H1 (cell line): ENCODE data around the gene RMRP. TPM values are rescaled to one million over a fixed set of nuclear protein-coding genes. Genes with fewer than 3 reads are reported as not detected.

ENCODE experiments used
- BRCA1 ChIP-seq: IDR thresholded peaks from 2 replicates; pipeline ENCODE4 v1.6.1; 2012; ENCODE audit warnings: low read depth, low read length, improper control_type of control experiment
- CEBPB ChIP-seq: IDR thresholded peaks from 2 replicates; pipeline ENCODE4 v1.6.1; 2012; ENCODE audit warnings: low read depth, low read length
- CHD7 ChIP-seq: fragments of 300-600 bp; sonication (generic); IDR thresholded peaks from 2 replicates; pipeline ENCODE4 v1.7.1; 2012; ENCODE audit warnings: low read length, moderate library complexity, mild to moderate bottlenecking, inconsistent platforms; ENCODE audit not compliant: insufficient replicate concordance
- GTF2F1 ChIP-seq: IDR thresholded peaks from 2 replicates; pipeline ENCODE4 v1.6.1; 2012; ENCODE audit warnings: low read depth, low read length, improper control_type of control experiment, borderline replicate concordance
- KDM4A ChIP-seq: IDR thresholded peaks from one replicate; pipeline ENCODE4 v1.7.1; 2012; ENCODE audit warnings: low read depth, mild to moderate bottlenecking, moderate library complexity, low read length, inconsistent platforms; ENCODE audit not compliant: severe bottlenecking
- POLR2AphosphoS5 ChIP-seq: IDR thresholded peaks from 2 replicates; pipeline ENCODE4 v1.6.1; 2011; ENCODE audit warnings: low read depth, low read length
- RNF2 ChIP-seq: fragments of 200-900, 300-1000 bp; sonication (generic); IDR thresholded peaks from 2 replicates; pipeline ENCODE4 v1.7.1; 2016; ENCODE audit warnings: borderline replicate concordance, low read depth, mild to moderate bottlenecking, antibody characterized with exemption, low read length; ENCODE audit not compliant: poor library complexity, severe bottlenecking; ENCODE audit errors: missing control alignments
- SP2 ChIP-seq: IDR thresholded peaks from 2 replicates; pipeline ENCODE4 v1.6.1; 2012; ENCODE audit warnings: mild to moderate bottlenecking, low read length, inconsistent platforms
- polyA plus RNA-seq, 7 experiments: library from polyadenylated mRNA; depleted of rRNA in 3 of 7; stranded (reverse) in 5 of 7; unstranded in 2 of 7; fragments of >200 nt in 5 of 7; fragments of 200-250 nt in 2 of 7; gene quantifications; 1 replicate in 5 of 7; 2 replicates in 1 of 7; 4 replicates in 1 of 7; pipeline versions ENCODE4 v1.2.1 to v1.2.3, GENCODE V29; 2011 to 2013; ENCODE audit warnings: missing spikeins in 2 of 7, mixed read lengths in 2 of 7
- total RNA-seq: library from RNA; stranded (reverse); fragmentation: NEBNext Ultra II Directional; extraction: Animal tissue kit (Norgen Biotek cat#: 25700); gene quantifications from 2 replicates; pipeline ENCODE4 v1.2.1, GENCODE V29; 2021

RMRP gene
- total and polyA plus RNA-seq, 2 of the 8 experiments (the other 6 are each of a cell fraction or from before 2014, with no cell fraction given): 169 to 14,987 TPM

- no peak for TF ChIP-seq CHD7
- TF ChIP-seq RNF2: no peak
- no peak for TF ChIP-seq SP2
- TF ChIP-seq CEBPB: no peak
- TF ChIP-seq BRCA1: no peak
- TF ChIP-seq POLR2AphosphoS5: no peak
- TF ChIP-seq KDM4A: no peak
- no peak for TF ChIP-seq GTF2F1
Observed at GRCh38 chr9:35628389-35628991, 29.3 kb downstream of the RMRP start (continued).
